T-cell (primary cell): ENCODE data around the gene PLCB4. TPM values are rescaled to one million over a fixed set of nuclear protein-coding genes. Genes with fewer than 3 reads are reported as not detected.
"Not testable (repeated sequence)": the region's sequence is repeated elsewhere in the genome, so short reads cannot be mapped to it uniquely, and the experiment has no call there.

Experiments
- ATAC-seq, 4 experiments: fragments of 200-7000 bp in 3 of 4; fragments of 150-1000 bp in 1 of 4; cut with Tn5 transposase; replicated peaks in 1 of 4; 1 replicate in 3 of 4; 2 replicates in 1 of 4; pipeline ENCODE4 v1.10.0; 2021; ENCODE audit warnings: moderate library complexity in 3 of 4, mild to moderate bottlenecking in 2 of 4, moderate number of reproducible peaks in 1 of 4
- CTCF ChIA-PET, 2 donors: fragments of 300-600 bp; sonication (Branson Sonifier 250); formaldehyde crosslinking; loops; one replicate each; lab custom pipeline; 2022; ENCODE audit warnings: antibody characterized with exemption in 2 of 2; lab: Charles Lee
- POLR2A ChIA-PET, 2 donors: fragments of 300-600 bp; sonication (Branson Sonifier 250); formaldehyde crosslinking; loops; one replicate each; lab custom pipeline; 2022; ENCODE audit warnings: antibody characterized with exemption in 2 of 2; lab: Charles Lee
- DNase-seq, 35 experiments: peaks; one replicate each; pipeline versions ENCODE4 v3.0.0 to v3.0.0-alpha.2; 2013 to 2023
- H3K27ac ChIP-seq: one replicate; pipeline ENCODE4 v1.5.1; 2013; ENCODE audit warnings: low read length
- H3K27me3 ChIP-seq, 2 experiments: replicated peaks in 1 of 2; 1 replicate in 1 of 2; 2 replicates in 1 of 2; pipeline versions ENCODE4 v1.6.1 to v1.7.0; 2013; ENCODE audit warnings: low read length in 1 of 2, mixed read lengths in 1 of 2; ENCODE audit not compliant: control insufficient read depth in 2 of 2, insufficient read depth in 2 of 2; ENCODE audit errors: extremely low read depth in 1 of 2
- H3K36me3 ChIP-seq, 2 donors: 1 replicate in 1 of 2; 2 replicates in 1 of 2; pipeline versions ENCODE4 v1.6.1 to v1.7.0; 2013; ENCODE audit warnings: low read length in 1 of 2; ENCODE audit not compliant: control insufficient read depth in 2 of 2, insufficient read depth in 1 of 2; ENCODE audit errors: extremely low read depth in 1 of 2
- H3K4me1 ChIP-seq, 2 experiments: 1 replicate in 1 of 2; 2 replicates in 1 of 2; pipeline versions ENCODE4 v1.6.1 to v1.7.0; 2013; ENCODE audit warnings: low read length in 2 of 2, mixed read lengths in 1 of 2; ENCODE audit not compliant: insufficient read depth in 2 of 2, control insufficient read depth in 1 of 2; ENCODE audit errors: extremely low read depth in 1 of 2
- H3K4me3 ChIP-seq, 2 donors: 1 replicate in 1 of 2; 2 replicates in 1 of 2; pipeline versions ENCODE4 v1.5.1 to v1.7.0; 2013; ENCODE audit warnings: mild to moderate bottlenecking in 2 of 2, low read length in 1 of 2, moderate library complexity in 1 of 2; ENCODE audit not compliant: control insufficient read depth in 1 of 2; ENCODE audit errors: extremely low read depth in 1 of 2
- H3K9me3 ChIP-seq: 2 replicates; pipeline ENCODE4 v1.7.0; 2013
- H3K27ac Mint-ChIP-seq, 2 donors: one replicate each; pipeline ENCODE4 v1.8.0; 2020 to 2021; ENCODE audit warnings: mild to moderate bottlenecking in 2 of 2, mixed read lengths in 2 of 2
- H3K27me3 Mint-ChIP-seq, 2 donors: one replicate each; pipeline ENCODE4 v1.8.0; 2021 to 2022; ENCODE audit warnings: mixed read lengths in 2 of 2
- H3K36me3 Mint-ChIP-seq: one replicate; pipeline ENCODE4 v1.8.0; 2021; ENCODE audit warnings: mixed read lengths
- H3K4me1 Mint-ChIP-seq, 3 donors: one replicate each; pipeline ENCODE4 v1.8.0; 2020 to 2022; ENCODE audit warnings: mixed read lengths in 3 of 3, mild to moderate bottlenecking in 1 of 3
- H3K4me3 Mint-ChIP-seq, 3 donors: one replicate each; pipeline ENCODE4 v1.8.0; 2020 to 2022; ENCODE audit warnings: mild to moderate bottlenecking in 3 of 3, mixed read lengths in 3 of 3, moderate library complexity in 3 of 3
- H3K9me3 Mint-ChIP-seq, 3 donors: one replicate each; pipeline ENCODE4 v1.8.0; 2020 to 2022; ENCODE audit warnings: mixed read lengths in 3 of 3
- WGBS: methylation state at CpG from one replicate; pipeline ENCODE4 v1.1.5; 2013; ENCODE audit warnings: missing lambda C conversion rate; ENCODE audit not compliant: insufficient coverage; 5-methylcytosine and 5-hydroxymethylcytosine counted together
- total RNA-seq, 35 experiments: library from RNA in 6 of 35; stranded (reverse) in 6 of 35; fragments of 120-200 nt in 1 of 35; gene quantifications; one replicate each; pipeline versions ENCODE4 v1.2.1 to v1.2.4 and lab custom pipeline; 2013 to 2026

PLCB4 gene
- total RNA-seq, 5 donors from 2014 or later (not counting 1 experiment from before 2014, with no cell fraction given) = 0.06 to 0.07 TPM; not detected in 3

DNA sequence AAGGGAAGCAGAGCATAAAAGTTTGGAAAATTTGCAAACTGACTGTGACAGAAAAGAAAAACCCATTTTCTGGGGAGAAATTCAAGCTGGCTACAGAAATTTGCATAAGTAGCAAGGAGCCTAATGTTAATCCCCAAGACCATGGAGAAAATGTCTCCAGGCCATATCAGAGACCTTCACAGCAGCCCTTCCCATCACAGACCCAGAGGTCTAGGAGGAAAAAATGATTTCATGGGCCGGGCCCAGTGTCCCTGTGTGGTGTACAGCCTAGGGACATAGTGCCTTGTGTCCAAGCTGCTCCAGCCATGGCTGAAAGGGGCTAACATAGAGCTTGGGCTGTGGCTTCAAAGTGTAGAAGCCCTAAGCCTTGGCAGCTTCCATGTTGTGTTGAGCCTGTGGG, 83.3 kb downstream of the PLCB4 start:
- H3K4me3 ChIP-seq, DNase-seq, H3K27me3 ChIP-seq, H3K36me3 Mint-ChIP-seq, H3K27ac Mint-ChIP-seq, H3K27ac ChIP-seq, H3K36me3 ChIP-seq, CTCF ChIA-PET, ATAC-seq, H3K4me1 Mint-ChIP-seq, POLR2A ChIA-PET, H3K4me1 ChIP-seq, H3K27me3 Mint-ChIP-seq, H3K9me3 ChIP-seq, H3K4me3 Mint-ChIP-seq: not testable (repeated sequence)
- WGBS = 50% methylated on average over 1 of the region's 1 CpG
- peaks cover 10 to 26% (median 21%) of the 10 kb centered on the region in 3 donors for H3K9me3 Mint-ChIP-seq

DNA sequence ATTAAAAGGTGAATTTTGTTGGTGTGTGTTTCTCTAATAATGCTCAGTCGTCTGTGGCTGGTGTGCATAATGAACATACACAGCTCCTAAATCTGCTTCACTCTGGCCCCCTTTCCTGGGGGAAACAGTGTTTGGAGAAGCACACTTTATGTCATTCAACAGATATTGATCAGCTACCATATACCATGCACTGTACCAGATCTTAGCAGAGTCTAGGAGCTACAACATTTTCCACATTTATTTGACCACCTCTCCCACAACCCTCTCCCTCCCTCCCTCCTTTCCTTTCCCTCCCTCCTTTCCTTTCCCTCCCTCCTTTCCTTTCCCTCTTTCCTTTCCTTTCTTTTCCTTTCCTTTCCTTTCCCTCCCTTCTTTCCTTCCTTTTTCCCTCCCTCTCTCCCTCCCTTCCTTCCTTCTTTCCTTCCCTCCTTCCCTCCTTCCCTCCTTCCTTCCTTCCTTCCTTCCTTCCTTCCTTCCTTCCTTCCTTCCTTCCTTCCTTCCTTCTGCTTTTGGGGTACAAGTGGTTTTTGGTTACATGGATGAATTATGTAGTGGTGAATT, 85.7 kb downstream of the PLCB4 start:
- no peak overlapping the region for H3K27ac Mint-ChIP-seq
- no peaks in the 10 kb centered on the region for H3K9me3 ChIP-seq
- ATAC-seq = no peak
- H3K36me3 ChIP-seq = no peaks in the 10 kb centered on the region
- no peaks in the 10 kb centered on the region for H3K27me3 ChIP-seq
- H3K27me3 Mint-ChIP-seq = no peaks in the 10 kb centered on the region
- POLR2A ChIA-PET = no interaction called here
- no peak overlapping the region for H3K27ac ChIP-seq
- no CpG with 5 or more reads among the region's 1 CpG for WGBS
- DNase-seq = no peak
- no peaks in the 10 kb centered on the region for H3K4me1 Mint-ChIP-seq
- H3K4me3 Mint-ChIP-seq = no peak overlapping the region
- CTCF ChIA-PET = no interaction called here
- no peak overlapping the region for H3K4me3 ChIP-seq
- H3K9me3 Mint-ChIP-seq = peaks cover 10 to 22% (median 11%) of the 10 kb centered on the region in 3 donors
- no peaks in the 10 kb centered on the region for H3K36me3 Mint-ChIP-seq
- H3K4me1 ChIP-seq = no peaks in the 10 kb centered on the region

DNA sequence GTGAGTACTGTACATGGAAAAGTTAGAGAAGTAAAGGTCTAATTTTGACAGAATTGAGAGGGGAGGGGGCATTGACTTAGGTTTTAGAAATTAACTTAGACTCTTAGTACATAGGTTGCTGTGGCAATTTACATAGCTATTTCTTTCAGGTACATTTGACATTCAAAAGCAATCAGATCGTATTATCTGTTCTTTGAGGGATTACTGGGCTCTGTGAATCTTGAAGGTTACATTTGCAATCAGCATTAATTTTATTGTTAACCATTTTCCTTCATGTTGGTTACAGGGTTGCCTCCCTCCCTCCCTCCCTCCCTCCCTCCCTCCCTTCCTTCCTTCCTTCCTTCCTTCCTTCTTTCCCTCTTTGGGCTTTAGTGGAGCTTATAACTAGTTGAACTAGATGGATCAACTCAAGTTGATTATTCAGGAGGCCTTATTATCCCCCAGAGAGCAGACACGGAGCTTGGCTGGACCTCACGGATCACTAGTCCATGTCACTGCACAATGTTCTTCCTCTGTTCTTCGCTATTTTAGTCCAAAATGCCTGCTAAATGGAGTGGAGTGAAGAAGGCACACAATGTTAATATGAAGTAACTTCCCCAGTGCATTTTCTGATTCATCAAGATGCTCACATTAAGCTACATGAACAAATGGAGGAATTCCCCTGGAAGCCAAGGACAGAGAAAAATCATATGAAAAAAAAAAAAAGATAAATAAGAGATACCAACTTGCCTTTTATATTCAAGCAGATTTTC, 87.8 kb downstream of the PLCB4 start:
- Histone ChIP-seq H3K4me3 (no peak overlapping the region), H3K27ac (no peak overlapping the region), H3K4me1 (peaks cover 0 to 13% of the 10 kb centered on the region in 2 experiments), H3K9me3 (no peaks in the 10 kb centered on the region), H3K36me3 (no peaks in the 10 kb centered on the region), H3K27me3 (no peaks in the 10 kb centered on the region)
- ChIA-PET CTCF (interaction anchor here in 1 of 2 donors (0.7 kb wide), 1 partner anchor 608 kb away, joined by 3 read pairs; no protein-coding TSS in a partner anchor), POLR2A (no interaction called here)
- Mint-ChIP-seq H3K4me1 (peaks cover 0 to 9% (median 4%) of the 10 kb centered on the region in 3 donors), H3K36me3 (no peaks in the 10 kb centered on the region), H3K9me3 (peaks cover 6 to 16% (median 10%) of the 10 kb centered on the region in 3 donors), H3K27ac (no peak overlapping the region), H3K27me3 (no peaks in the 10 kb centered on the region), H3K4me3 (no peak overlapping the region)
- DNase-seq = no peak
- ATAC-seq = no peak
- no CpG with 5 or more reads among the region's 4 CpGs for WGBS

DNA sequence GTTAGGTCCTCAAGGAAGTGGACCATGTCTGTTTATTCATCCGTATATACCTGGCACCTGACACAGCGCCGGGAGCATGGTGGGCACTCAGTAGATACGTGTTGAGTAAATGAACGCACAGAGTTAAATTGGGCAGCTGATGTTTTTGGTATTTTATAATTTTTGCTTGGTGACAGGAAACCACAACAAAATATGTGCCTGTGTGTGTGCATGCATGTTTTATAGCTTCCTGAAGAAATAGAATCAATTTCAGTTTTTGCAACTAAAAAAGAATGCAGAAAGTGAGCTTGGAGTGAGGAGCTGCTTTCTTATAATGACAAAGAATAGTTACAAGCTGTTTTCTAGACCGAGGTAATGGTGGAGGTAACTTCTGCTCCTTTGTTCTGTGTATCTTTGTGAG, 91.4 kb downstream of the PLCB4 start:
- POLR2A ChIA-PET = interaction anchor here in 1 of 2 donors (0.6 kb wide), 1 partner anchor 70 kb away, joined by 8 read pairs; no protein-coding TSS in a partner anchor

DNA sequence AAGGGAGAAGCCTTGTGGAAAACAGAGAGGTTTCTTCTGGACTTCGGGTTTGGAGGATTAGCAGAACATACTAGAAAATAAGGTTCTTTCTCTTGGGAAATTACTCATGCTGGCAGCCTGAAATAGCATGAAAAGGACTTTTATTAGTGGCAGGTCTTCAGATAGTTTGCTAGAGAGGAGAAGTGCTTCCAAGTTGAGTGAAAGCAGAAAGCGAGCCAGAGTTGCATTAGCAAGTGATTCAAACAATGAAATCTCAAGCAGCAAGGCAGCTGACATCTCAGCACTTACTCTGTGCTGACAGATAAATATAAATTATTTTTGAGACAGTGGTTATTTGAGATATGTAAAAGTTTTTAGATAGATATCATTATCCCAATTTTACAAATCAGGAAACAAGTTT, 91.9 kb downstream of the PLCB4 start:
- ChIA-PET POLR2A (interaction anchor here in 1 of 2 donors (0.6 kb wide), 1 partner anchor 70 kb away, joined by 8 read pairs; no protein-coding TSS in a partner anchor), CTCF (no interaction called here)
- Histone ChIP-seq H3K27ac (no peak overlapping the region), H3K9me3 (no peaks in the 10 kb centered on the region), H3K4me1 (peaks cover 0 to 13% of the 10 kb centered on the region in 2 experiments), H3K36me3 (no peaks in the 10 kb centered on the region), H3K27me3 (no peaks in the 10 kb centered on the region), H3K4me3 (peak overlapping the region in 1 of 2 donors; percentile 38)
- Mint-ChIP-seq H3K4me1 (peaks cover 0 to 9% (median 4%) of the 10 kb centered on the region in 3 donors), H3K4me3 (peak overlapping the region in 1 of 3 donors; percentile 22), H3K27me3 (no peaks in the 10 kb centered on the region), H3K27ac (no peak overlapping the region), H3K36me3 (no peaks in the 10 kb centered on the region), H3K9me3 (peaks cover 0 to under 1% (median 0%) of the 10 kb centered on the region in 3 donors)
- ATAC-seq = no peak
- DNase-seq = no peak
- WGBS = 0% methylated on average over 1 of the region's 2 CpGs

More for the DNA sequence above, 91.4 kb downstream of the PLCB4 start:
- DNase-seq (no peak), ATAC-seq (no peak)
- CTCF ChIA-PET = no interaction called here
- Mint-ChIP-seq H3K9me3 (peaks cover 0 to 5% (median 4%) of the 10 kb centered on the region in 3 donors), H3K4me3 (peak overlapping the region in 1 of 3 donors; percentile 22), H3K36me3 (no peaks in the 10 kb centered on the region), H3K27me3 (no peaks in the 10 kb centered on the region), H3K4me1 (peaks cover 0 to 9% (median 4%) of the 10 kb centered on the region in 3 donors), H3K27ac (no peak overlapping the region)
- Histone ChIP-seq H3K9me3 (no peaks in the 10 kb centered on the region), H3K36me3 (no peaks in the 10 kb centered on the region), H3K4me1 (peaks cover 0 to 13% of the 10 kb centered on the region in 2 experiments), H3K27ac (no peak overlapping the region), H3K4me3 (peak overlapping the region in 1 of 2 donors; percentile 38), H3K27me3 (no peaks in the 10 kb centered on the region)
- WGBS = 5% methylated on average over 6 of the region's 6 CpGs

DNA sequence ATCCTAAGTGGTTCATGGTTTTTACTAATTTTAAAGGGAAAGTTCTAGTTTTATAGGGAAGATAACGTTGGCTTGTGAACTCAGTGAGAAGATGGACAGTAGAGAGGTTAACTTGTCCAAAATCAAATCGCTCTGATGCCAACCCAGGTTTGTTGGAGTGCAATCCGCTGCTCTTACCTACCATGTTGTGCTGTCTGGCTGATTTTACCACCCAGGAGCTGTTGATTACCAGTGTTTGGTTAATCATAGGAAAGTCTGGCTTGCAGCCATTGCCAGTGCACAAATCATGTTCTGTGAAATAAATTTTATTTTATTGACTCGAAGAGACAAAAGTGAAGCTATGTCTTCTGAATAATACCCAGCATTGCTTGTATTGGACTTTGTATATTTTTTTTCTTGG, 92.4 kb downstream of the PLCB4 start:
- ChIA-PET POLR2A (no interaction called here), CTCF (no interaction called here)
- H3K27ac Mint-ChIP-seq = no peak overlapping the region
- Histone ChIP-seq H3K9me3 (no peaks in the 10 kb centered on the region), H3K27me3 (no peaks in the 10 kb centered on the region), H3K4me1 (peaks cover 0 to 13% of the 10 kb centered on the region in 2 experiments), H3K36me3 (no peaks in the 10 kb centered on the region), H3K27ac (no peak overlapping the region), H3K4me3 (no peak overlapping the region)
- 16% methylated on average over 3 of the region's 4 CpGs for WGBS
- DNase-seq = no peak
- no peak overlapping the region for H3K4me3 Mint-ChIP-seq
- no peaks in the 10 kb centered on the region for H3K9me3 Mint-ChIP-seq
- ATAC-seq = no peak
- H3K4me1 Mint-ChIP-seq = peaks cover 0 to 9% (median 4%) of the 10 kb centered on the region in 3 donors
- H3K36me3 Mint-ChIP-seq = no peaks in the 10 kb centered on the region
- H3K27me3 Mint-ChIP-seq = no peaks in the 10 kb centered on the region
